ENCODE measurements around the gene UCMA.

DNA sequence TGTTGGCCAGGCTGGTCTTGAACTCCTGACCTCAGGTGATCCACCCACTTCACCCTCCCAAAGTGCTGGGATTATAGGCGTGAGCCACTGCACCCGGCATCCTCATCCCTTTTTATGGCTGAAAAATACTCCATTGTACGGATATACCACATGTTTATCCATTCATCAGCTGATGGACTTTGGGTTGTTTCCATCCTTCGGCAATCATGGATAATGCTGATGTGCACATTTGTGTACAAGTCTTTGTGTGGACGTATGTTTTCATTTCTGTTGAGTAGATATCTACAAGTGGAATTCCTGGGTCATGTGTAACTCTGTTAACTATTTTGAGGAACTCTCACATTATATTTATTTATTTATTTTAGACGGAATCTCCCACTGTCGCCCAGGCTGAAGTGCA is 5.7 kb upstream of the UCMA start:
- TF ChIP-seq, protein P1, sequence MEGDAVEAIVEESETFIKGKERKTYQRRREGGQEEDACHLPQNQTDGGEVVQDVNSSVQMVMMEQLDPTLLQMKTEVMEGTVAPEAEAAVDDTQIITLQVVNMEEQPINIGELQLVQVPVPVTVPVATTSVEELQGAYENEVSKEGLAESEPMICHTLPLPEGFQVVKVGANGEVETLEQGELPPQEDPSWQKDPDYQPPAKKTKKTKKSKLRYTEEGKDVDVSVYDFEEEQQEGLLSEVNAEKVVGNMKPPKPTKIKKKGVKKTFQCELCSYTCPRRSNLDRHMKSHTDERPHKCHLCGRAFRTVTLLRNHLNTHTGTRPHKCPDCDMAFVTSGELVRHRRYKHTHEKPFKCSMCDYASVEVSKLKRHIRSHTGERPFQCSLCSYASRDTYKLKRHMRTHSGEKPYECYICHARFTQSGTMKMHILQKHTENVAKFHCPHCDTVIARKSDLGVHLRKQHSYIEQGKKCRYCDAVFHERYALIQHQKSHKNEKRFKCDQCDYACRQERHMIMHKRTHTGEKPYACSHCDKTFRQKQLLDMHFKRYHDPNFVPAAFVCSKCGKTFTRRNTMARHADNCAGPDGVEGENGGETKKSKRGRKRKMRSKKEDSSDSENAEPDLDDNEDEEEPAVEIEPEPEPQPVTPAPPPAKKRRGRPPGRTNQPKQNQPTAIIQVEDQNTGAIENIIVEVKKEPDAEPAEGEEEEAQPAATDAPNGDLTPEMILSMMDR (IDR thresholded peaks at IDR 0.05): no peak
- TF ChIP-seq POLR2A (IDR thresholded peaks at IDR 0.05): no peak
- no peak for TF ChIP-seq POLR2AphosphoS5 (IDR thresholded peaks at IDR 0.05)
